Spinal cord (tissue), 10 donors: ENCODE results near the gene SULT1C4. TPM values are rescaled to one million over a fixed set of nuclear protein-coding genes. Genes with fewer than 3 reads are reported as not detected.

Experiments used
- DNase-seq, 6 donors: peaks; one replicate each; pipeline versions ENCODE4 v3.0.0 to v3.0.0-alpha.2; 2013 to 2015; ENCODE audit warnings: low spot score in 6 of 6, low read depth in 4 of 6
- H3K27ac ChIP-seq: one replicate; pipeline ENCODE4 v1.5.1; 2013; ENCODE audit warnings: low read depth, low read length, control low read depth
- H3K27me3 ChIP-seq: one replicate; pipeline ENCODE4 v1.6.1; 2013; ENCODE audit warnings: low read length; ENCODE audit not compliant: control insufficient read depth, insufficient read depth
- H3K36me3 ChIP-seq: one replicate; pipeline ENCODE4 v1.6.1; 2013; ENCODE audit warnings: low read length; ENCODE audit not compliant: control insufficient read depth, insufficient read depth
- H3K4me1 ChIP-seq: one replicate; pipeline ENCODE4 v1.6.1; 2013; ENCODE audit warnings: low read length; ENCODE audit not compliant: control insufficient read depth, insufficient read depth
- H3K4me3 ChIP-seq: one replicate; pipeline ENCODE4 v1.5.1; 2013; ENCODE audit warnings: low read depth, low read length, control low read depth
- H3K9me3 ChIP-seq: one replicate; pipeline ENCODE4 v1.6.1; 2013; ENCODE audit warnings: low read length; ENCODE audit not compliant: control insufficient read depth, insufficient read depth
- WGBS: methylation state at CpG from one replicate; pipeline ENCODE4 v1.1.5; 2013; ENCODE audit warnings: missing lambda C conversion rate; ENCODE audit not compliant: insufficient coverage; 5-methylcytosine and 5-hydroxymethylcytosine counted together
- polyA plus RNA-seq, 2 donors: library from polyadenylated mRNA; unstranded; fragments of 120-200 nt; gene quantifications; one replicate each; pipeline ENCODE4 v1.2.1, GENCODE V29; 2013; ENCODE audit not compliant: insufficient read length in 2 of 2
- total RNA-seq, 2 donors: library from RNA; depleted of rRNA in 1 of 2; stranded (reverse); fragments of 120-200 nt in 1 of 2; fragments of >200 nt in 1 of 2; gene quantifications; one replicate each; pipeline versions ENCODE4 v1.2.3 to v1.2.4, GENCODE V29; 2013 to 2014
- donor health status: healthy.

SULT1C4 gene
- total and polyA plus RNA-seq, 4 donors: 35.1 to 36.7 (median 36.3) TPM

- Histone ChIP-seq H3K27ac (no peak overlapping the region), H3K36me3 (peaks cover 6% of the 10 kb centered on the region), H3K4me3 (no peak overlapping the region), H3K9me3 (no peaks in the 10 kb centered on the region), H3K27me3 (no peaks in the 10 kb centered on the region), H3K4me1 (no peaks in the 10 kb centered on the region)
- 96% methylated on average over 4 of the region's 5 CpGs for WGBS
- no peak for DNase-seq
Observed at GRCh38 chr2:108385411-108386071, 7.8 kb downstream of the SULT1C4 start.

DNA sequence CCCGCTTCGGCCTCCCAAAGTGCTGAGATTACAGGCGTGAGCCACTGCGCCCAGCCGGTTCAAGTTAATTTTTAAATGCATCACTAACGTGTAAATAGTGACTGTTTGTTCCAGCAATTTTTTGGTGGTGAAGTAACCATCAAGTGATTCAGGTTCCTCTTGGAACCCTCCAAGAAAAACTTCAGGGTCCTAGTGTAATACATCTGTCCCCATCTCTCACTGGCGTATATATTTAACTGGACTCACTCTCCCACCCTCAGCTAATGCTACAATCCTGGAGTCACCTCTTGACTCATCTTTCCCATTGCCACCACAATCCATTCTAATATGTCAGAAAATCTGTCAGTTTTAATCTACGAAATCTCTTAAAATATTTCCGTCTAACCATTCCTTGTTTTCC lies 10.3 kb downstream of the SULT1C4 start:
- no peak overlapping the region for H3K27ac ChIP-seq
- H3K4me3 ChIP-seq: no peak overlapping the region
- DNase-seq: no peak
- H3K9me3 ChIP-seq: peaks cover 2% of the 10 kb centered on the region
- peaks cover 6% of the 10 kb centered on the region for H3K36me3 ChIP-seq
- no peaks in the 10 kb centered on the region for H3K4me1 ChIP-seq
- H3K27me3 ChIP-seq: no peaks in the 10 kb centered on the region
- WGBS: 96% methylated on average over 7 of the region's 9 CpGs

DNA sequence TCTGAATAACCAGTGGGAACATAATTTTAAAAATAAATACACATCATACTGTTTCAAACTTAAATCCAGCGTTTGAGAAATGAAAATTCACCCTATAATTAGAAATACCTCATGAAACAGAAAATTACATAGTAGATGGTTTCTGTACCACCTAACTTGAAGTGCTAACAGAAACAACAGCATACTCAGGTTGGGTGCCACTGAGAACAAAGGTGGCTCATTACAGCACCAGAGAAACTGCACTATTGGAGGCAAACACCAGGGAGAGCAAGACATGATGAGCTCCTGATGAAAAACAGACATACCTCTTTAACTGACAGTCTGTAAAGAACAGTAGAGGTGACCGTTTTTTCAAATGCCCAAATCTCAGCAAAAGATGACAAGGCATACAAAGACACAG lies 12.6 kb downstream of the SULT1C4 start:
- Histone ChIP-seq H3K9me3 (peaks cover 5% of the 10 kb centered on the region), H3K27me3 (no peaks in the 10 kb centered on the region), H3K4me3 (no peak overlapping the region), H3K36me3 (peaks cover 6% of the 10 kb centered on the region), H3K4me1 (no peaks in the 10 kb centered on the region), H3K27ac (no peak overlapping the region)
- DNase-seq: no peak
- WGBS: no CpG with 5 or more reads among the region's 2 CpGs

- DNase-seq: no peak
- Histone ChIP-seq H3K9me3 (peaks cover 5% of the 10 kb centered on the region), H3K4me3 (no peak overlapping the region), H3K36me3 (peaks cover 6% of the 10 kb centered on the region), H3K4me1 (no peaks in the 10 kb centered on the region), H3K27me3 (no peaks in the 10 kb centered on the region), H3K27ac (no peak overlapping the region)
- WGBS: 93% methylated on average over 1 of the region's 1 CpG
Observed at GRCh38 chr2:108392029-108392428, 14.3 kb downstream of the SULT1C4 start.

DNA sequence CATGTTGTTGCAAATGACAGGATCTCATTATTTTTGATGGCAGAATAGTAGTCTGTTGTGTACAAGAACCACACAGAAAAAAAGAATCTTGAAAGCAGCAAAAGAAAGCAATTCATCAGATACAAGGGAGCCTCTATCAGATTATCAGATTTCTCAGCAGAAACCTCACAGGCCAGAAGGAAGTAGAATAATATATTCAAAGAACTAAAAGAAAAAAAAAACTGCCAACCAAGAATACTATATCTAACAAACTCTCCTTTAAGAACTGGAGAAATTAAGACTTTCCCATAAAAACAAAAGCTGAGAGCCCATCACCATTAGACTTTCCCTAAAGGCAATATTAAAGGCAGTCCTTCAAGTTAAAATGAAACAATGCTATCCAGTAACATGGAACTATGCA lies 15.4 kb downstream of the SULT1C4 start:
- Histone ChIP-seq H3K4me3 (no peak overlapping the region), H3K4me1 (no peaks in the 10 kb centered on the region), H3K9me3 (peaks cover 5% of the 10 kb centered on the region), H3K27me3 (no peaks in the 10 kb centered on the region), H3K36me3 (peaks cover 4% of the 10 kb centered on the region), H3K27ac (no peak overlapping the region)
- no peak for DNase-seq

DNA sequence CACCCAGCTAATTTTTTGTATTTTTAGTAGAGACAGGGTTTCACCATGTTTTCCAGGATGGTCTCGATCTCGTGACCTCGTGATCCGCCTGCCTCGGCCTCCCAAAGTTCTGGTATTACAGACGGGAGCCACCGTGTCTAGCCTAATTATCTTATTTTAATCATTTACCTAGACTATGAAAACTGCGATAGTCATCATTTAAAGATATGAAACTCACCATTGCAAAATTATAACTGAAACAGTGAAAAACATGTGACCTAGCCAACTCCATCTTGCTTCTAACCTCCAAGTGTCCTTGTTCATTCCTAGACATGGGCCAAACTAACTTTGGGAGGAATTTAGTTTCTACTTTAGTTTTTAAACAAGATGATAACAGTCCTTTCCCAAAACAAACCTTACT lies 17.4 kb downstream of the SULT1C4 start:
- WGBS: 100% methylated on average over 6 of the region's 8 CpGs
- no peaks in the 10 kb centered on the region for H3K36me3 ChIP-seq
- DNase-seq: no peak
- no peak overlapping the region for H3K27ac ChIP-seq
- H3K9me3 ChIP-seq: peaks cover 15% of the 10 kb centered on the region
- no peaks in the 10 kb centered on the region for H3K4me1 ChIP-seq
- H3K27me3 ChIP-seq: no peaks in the 10 kb centered on the region
- H3K4me3 ChIP-seq: no peak overlapping the region

- WGBS: no CpG with 5 or more reads among the region's 3 CpGs
- H3K36me3 ChIP-seq: no peaks in the 10 kb centered on the region
- H3K9me3 ChIP-seq: peaks cover 14% of the 10 kb centered on the region
- H3K4me3 ChIP-seq: no peak overlapping the region
- H3K27me3 ChIP-seq: no peaks in the 10 kb centered on the region
- H3K27ac ChIP-seq: no peak overlapping the region
- DNase-seq: no peak
- no peaks in the 10 kb centered on the region for H3K4me1 ChIP-seq
Observed at GRCh38 chr2:108396845-108397244, 19.1 kb downstream of the SULT1C4 start.

DNA sequence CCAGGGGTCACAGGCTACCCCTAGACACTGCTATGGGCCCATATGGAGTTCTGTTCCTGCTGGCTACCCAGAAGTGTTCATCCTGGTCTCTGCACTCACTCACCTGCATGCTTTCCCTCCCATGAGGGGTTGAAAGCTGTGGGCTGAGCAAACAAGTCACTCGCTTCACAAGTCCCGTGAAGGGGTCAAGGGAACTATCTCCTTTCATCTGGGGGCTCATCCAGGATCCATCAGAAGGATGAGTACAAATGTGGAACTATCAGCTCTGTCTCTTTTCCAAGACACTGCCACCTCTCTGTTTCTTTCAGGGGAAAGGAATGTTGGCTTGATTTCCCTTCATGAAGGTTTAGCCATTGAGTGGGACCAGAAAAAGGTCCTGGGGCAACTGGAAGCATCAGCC lies 21.7 kb downstream of the SULT1C4 start:
- 80% methylated on average over 1 of the region's 2 CpGs for whole genome bisulfite sequencing
- Histone ChIP-seq H3K36me3 (no peaks in the 10 kb centered on the region), H3K9me3 (peaks cover 10% of the 10 kb centered on the region), H3K27me3 (no peaks in the 10 kb centered on the region), H3K4me3 (no peak overlapping the region), H3K27ac (no peak overlapping the region), H3K4me1 (no peaks in the 10 kb centered on the region)
- no peak for DNase-seq

GRCh38 chr2:108401800-108402199 lies 24.0 kb downstream of the SULT1C4 start:
- no peaks in the 10 kb centered on the region for H3K4me1 ChIP-seq
- H3K9me3 ChIP-seq: peaks cover 10% of the 10 kb centered on the region
- H3K36me3 ChIP-seq: no peaks in the 10 kb centered on the region
- DNase-seq: no peak
- H3K27me3 ChIP-seq: no peaks in the 10 kb centered on the region
- H3K27ac ChIP-seq: no peak overlapping the region
- WGBS: no CpG with 5 or more reads among the region's 3 CpGs
- no peak overlapping the region for H3K4me3 ChIP-seq

DNA sequence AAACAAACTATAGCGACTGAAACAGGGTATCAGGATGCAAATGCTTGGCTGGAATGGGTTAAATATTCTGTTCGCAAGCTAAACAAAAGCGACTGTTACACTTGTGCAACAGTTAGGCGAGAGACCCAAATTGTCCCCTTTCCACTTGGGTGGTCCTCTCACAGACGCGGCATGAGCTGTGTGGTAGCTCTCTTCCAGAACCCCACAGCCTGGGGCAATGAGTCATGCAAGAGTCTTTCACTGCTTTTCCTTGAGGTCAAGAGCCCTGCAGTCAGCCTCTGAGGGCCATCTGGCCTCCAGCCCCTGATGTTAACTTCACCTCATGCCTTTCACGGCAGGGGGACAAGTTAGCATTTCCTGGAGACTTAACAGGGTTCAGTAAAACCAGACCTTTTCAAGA lies 25.7 kb downstream of the SULT1C4 start:
- Histone ChIP-seq H3K4me1 (no peaks in the 10 kb centered on the region), H3K27ac (no peak overlapping the region), H3K36me3 (no peaks in the 10 kb centered on the region), H3K9me3 (peaks cover 10% of the 10 kb centered on the region), H3K27me3 (no peaks in the 10 kb centered on the region), H3K4me3 (no peak overlapping the region)
- DNase-seq: peak in 1 of 6 donors; percentile 33
- WGBS: 23% methylated on average over 6 of the region's 7 CpGs
